SJCRH30 (cell line): ENCODE results near the gene SLC9A2. TPM values are rescaled to one million over a fixed set of nuclear protein-coding genes. Genes with fewer than 3 reads are reported as not detected.

Source experiments
- DNase-seq, 2 experiments: peaks; one replicate each; pipeline ENCODE4 v3.0.0-alpha.2; 2015 to 2020
- H3K27ac ChIP-seq: fragments of 250-450 bp; sonication (Bioruptor Pico); 2 replicates; pipeline ENCODE4 v1.5.1; 2020; ENCODE audit warnings: mild to moderate bottlenecking, moderate library complexity
- H3K27me3 ChIP-seq: fragments of 250-450 bp; sonication (Bioruptor Pico); 2 replicates; pipeline ENCODE4 v1.5.1; 2020; ENCODE audit warnings: mild to moderate bottlenecking, moderate library complexity
- H3K36me3 ChIP-seq: fragments of 250-450 bp; sonication (Bioruptor Pico); 2 replicates; pipeline ENCODE4 v1.5.1; 2020; ENCODE audit warnings: mild to moderate bottlenecking, moderate library complexity
- H3K4me1 ChIP-seq: fragments of 250-450 bp; sonication (Bioruptor Pico); 2 replicates; pipeline ENCODE4 v1.5.1; 2020; ENCODE audit warnings: mild to moderate bottlenecking, moderate library complexity
- H3K4me3 ChIP-seq: fragments of 250-450 bp; sonication (Bioruptor Pico); 2 replicates; pipeline ENCODE4 v1.5.1; 2020; ENCODE audit warnings: mild to moderate bottlenecking, moderate library complexity
- H3K9me3 ChIP-seq: fragments of 250-450 bp; sonication (Bioruptor Pico); replicated peaks from 2 replicates; pipeline ENCODE4 v1.5.1; 2020; ENCODE audit warnings: mild to moderate bottlenecking, moderate library complexity
- total RNA-seq: library from RNA; depleted of rRNA; stranded (reverse); fragments of >200 nt; shearing (Covaris generic); gene quantifications from 2 replicates; pipeline ENCODE4 v1.2.3, GENCODE V29; 2014; rRNA removed

The SLC9A2 gene
- total RNA-seq, 1 experiment from 2014 or later = 0.10 TPM

DNA sequence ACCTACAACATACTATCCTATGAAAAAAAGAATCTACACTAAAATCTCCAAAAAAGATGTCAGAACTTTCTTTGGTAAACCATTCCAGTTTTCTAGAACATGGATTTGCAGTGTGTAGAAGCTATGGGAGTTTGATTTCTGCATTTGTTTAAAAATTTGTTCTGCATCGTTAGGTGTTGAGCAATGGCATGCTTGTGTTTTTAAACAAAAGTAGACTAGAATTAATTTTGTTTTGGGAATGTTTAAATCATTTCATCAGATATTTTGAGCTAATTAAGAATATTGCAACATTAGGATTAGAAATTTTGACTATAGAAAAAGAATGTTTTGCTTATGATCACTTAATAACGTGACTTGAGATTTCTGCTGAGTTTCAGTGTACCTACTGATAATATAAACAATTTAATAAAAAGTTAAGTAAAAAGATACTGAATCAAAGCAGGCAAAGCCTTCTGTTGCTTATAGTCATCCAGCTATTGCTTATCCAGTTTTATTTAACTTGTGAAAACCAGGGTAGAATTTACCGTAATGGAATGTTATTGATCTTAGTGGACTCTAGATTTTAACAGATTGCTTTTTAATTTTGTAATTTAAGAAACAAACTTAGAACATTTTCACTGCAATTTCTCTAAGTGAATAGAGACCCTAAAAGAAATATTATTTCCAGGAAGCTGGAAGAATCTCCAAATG is 135.2 kb downstream of the SLC9A2 start:
- Histone ChIP-seq H3K36me3 (no peaks in the 10 kb centered on the region; the same call in 1 of the 2 replicates), H3K27ac (no peak overlapping the region), H3K4me1 (no peaks in the 10 kb centered on the region), H3K4me3 (no peak overlapping the region), H3K9me3 (no peaks in the 10 kb centered on the region), H3K27me3 (no peaks in the 10 kb centered on the region)
- no peak for DNase-seq

DNA sequence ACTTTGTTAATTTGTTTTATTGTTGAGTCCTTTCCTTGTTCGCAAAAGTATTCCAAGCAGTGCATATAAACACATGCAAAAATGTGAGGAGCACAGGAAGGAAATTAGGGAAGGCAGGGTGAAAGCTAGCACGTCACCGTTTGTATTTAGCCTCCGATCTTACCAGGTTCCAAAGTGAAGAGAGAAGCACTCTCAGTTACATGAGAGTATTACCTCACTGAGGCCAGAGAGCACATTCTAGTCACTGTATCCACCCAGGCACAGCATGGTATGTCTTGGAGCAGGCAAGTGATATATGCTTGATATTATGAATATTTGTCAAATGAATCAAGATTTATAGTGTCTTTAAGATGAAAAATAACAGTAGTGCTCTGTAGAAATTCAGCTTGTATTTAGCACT is 135.9 kb downstream of the SLC9A2 start:
- H3K4me3 ChIP-seq = no peak overlapping the region
- DNase-seq = no peak
- H3K4me1 ChIP-seq = no peaks in the 10 kb centered on the region
- H3K27me3 ChIP-seq = no peaks in the 10 kb centered on the region
- H3K9me3 ChIP-seq = no peaks in the 10 kb centered on the region
- no peak overlapping the region for H3K27ac ChIP-seq
- H3K36me3 ChIP-seq = no peaks in the 10 kb centered on the region; the same call in 1 of the 2 replicates

DNA sequence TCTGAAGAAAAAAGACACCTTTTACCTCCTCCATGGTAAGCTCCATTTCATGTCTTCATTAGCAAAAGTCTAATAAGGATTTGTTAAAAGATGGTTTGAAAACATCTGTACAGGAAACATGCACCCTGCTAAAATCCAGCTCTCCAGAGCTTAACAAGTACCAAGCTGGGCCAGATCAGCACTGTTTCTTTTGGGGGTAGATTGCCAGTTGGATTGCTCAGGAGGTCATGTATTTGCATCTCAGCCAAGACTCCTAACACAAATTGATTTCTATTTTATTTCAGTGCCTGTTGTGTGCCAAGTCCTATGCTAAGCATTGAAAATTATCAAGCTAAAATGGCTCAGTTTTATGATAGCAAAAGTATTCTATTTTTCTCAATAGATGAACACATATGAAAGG is 139.1 kb downstream of the SLC9A2 start:
- no peak overlapping the region for H3K27ac ChIP-seq
- H3K4me3 ChIP-seq = no peak overlapping the region
- no peaks in the 10 kb centered on the region; the same call in 1 of the 2 replicates for H3K36me3 ChIP-seq
- H3K9me3 ChIP-seq = no peaks in the 10 kb centered on the region
- no peaks in the 10 kb centered on the region for H3K4me1 ChIP-seq
- no peak for DNase-seq
- H3K27me3 ChIP-seq = no peaks in the 10 kb centered on the region

Other genes starting within 250 kb of the SLC9A2 start
- not detected in 2 replicates for gene IL18RAP, start 196.4 kb upstream of the SLC9A2 start, total RNA-seq
- gene SLC9A4, start 146.3 kb upstream of the SLC9A2 start, total RNA-seq = 0.04 TPM in 1 of 2 replicates, not detected in the other
- gene TMEM182, start 142.5 kb downstream of the SLC9A2 start, total RNA-seq = 6.7 and 7.5 TPM in 2 replicates